ENCODE measurements around the gene LAMA2. TPM values are rescaled to one million over a fixed set of nuclear protein-coding genes. Genes with fewer than 3 reads are reported as not detected.

LAMA2 gene
- total RNA-seq, 1 donor from 2014 or later, result 185 TPM

- intact Hi-C loops (cut with micrococcal nuclease), result no loop called here
- DNase-seq, result no peak
- H3K4me3 ChIP-seq, result no peak overlapping the region
Observed at GRCh38 chr6:129552413-129552812, 669.5 kb downstream of the LAMA2 start.

DNA sequence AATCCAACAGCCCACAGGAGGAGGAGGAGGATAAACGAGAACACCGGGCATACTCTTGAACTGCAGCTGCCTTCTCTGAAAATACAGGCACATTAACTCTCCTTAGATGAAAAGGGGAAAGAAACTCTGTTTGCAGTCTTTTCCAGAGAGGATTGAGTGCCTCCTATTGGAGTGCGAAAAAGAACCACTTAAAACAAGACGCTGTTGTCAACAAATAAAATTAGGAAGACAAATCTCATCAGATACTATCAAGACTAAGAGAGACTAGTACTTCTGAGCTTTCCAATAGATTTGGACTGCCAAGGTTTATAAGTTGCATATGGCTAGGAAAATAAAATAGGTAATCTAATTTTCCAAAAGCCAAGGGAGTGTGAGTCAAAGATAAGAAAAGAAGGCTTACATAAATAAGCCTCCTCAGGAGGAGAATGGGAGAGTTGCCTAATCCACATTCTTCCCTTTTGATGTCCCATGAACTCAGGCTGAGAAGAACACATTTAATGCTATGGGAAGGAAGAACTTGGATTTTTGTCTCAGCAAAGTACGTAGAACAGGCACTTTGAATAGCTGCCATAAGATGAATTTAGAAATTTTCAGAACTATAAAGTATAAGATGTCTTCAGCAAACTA, 672.4 kb downstream of the LAMA2 start:
- H3K27ac ChIP-seq (replicated peaks), result no peak overlapping the region
- intact Hi-C loops (cut with micrococcal nuclease), result no loop called here
- no peak for TF ChIP-seq CTCF (IDR thresholded peaks at IDR 0.05; ENCODE audit: borderline replicate concordance)
- no peak overlapping the region for H3K4me3 ChIP-seq
- H3K9me3 ChIP-seq (replicated peaks), result no peaks in the 10 kb centered on the region
- no peak for DNase-seq
- no peaks in the 10 kb centered on the region for H3K36me3 ChIP-seq
- H3K4me1 ChIP-seq, result no peaks in the 10 kb centered on the region
- H3K27me3 ChIP-seq (ENCODE audit: low read depth), result no peaks in the 10 kb centered on the region

More at GRCh38 chr6:129552413-129552812, 669.5 kb downstream of the LAMA2 start:
- H3K27ac ChIP-seq (replicated peaks), result no peak overlapping the region
- no peaks in the 10 kb centered on the region for H3K9me3 ChIP-seq (replicated peaks)
- no peaks in the 10 kb centered on the region for H3K27me3 ChIP-seq (ENCODE audit: low read depth)
- H3K4me1 ChIP-seq, result no peaks in the 10 kb centered on the region
- no peak for TF ChIP-seq CTCF (IDR thresholded peaks at IDR 0.05; ENCODE audit: borderline replicate concordance)
- H3K36me3 ChIP-seq, result no peaks in the 10 kb centered on the region

- intact Hi-C loops (cut with micrococcal nuclease), result no loop called here
- TF ChIP-seq CTCF (IDR thresholded peaks at IDR 0.05; ENCODE audit: borderline replicate concordance), result no peak
- Histone ChIP-seq H3K4me3 (no peak overlapping the region), H3K9me3 (replicated peaks) (no peaks in the 10 kb centered on the region), H3K27ac (replicated peaks) (no peak overlapping the region), H3K27me3 (ENCODE audit: low read depth) (no peaks in the 10 kb centered on the region), H3K4me1 (no peaks in the 10 kb centered on the region), H3K36me3 (no peaks in the 10 kb centered on the region)
- DNase-seq, result no peak
Observed at GRCh38 chr6:129558248-129558647, 675.3 kb downstream of the LAMA2 start.

DNA sequence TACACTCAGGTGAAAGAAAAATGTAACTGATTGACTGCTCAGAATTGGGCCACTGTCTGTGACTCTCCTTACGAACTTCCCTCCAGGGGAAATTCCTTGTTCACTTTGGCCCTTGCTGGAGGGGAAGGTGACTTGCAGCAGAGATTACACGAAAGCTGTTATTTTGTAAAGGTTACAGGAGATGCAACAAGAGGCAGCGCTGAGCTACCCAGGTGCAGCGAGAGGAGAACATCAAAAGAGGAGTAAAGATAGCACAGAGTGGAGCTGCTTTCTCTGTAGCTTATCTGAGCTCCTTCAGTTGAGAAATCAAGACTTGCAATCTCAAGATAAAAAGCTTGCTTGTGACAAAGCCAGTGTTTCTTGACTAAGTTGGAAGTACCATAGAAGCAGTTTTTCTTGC, 682.4 kb downstream of the LAMA2 start:
- Histone ChIP-seq H3K36me3 (no peaks in the 10 kb centered on the region), H3K4me1 (no peaks in the 10 kb centered on the region), H3K9me3 (replicated peaks) (peaks cover under 1% of the 10 kb centered on the region), H3K27ac (replicated peaks) (no peak overlapping the region), H3K4me3 (no peak overlapping the region), H3K27me3 (ENCODE audit: low read depth) (no peaks in the 10 kb centered on the region)
- TF ChIP-seq CTCF (IDR thresholded peaks at IDR 0.05; ENCODE audit: borderline replicate concordance), result no peak
- no peak for DNase-seq
- intact Hi-C loops (cut with micrococcal nuclease), result no loop called here

- no peak for TF ChIP-seq CTCF (IDR thresholded peaks at IDR 0.05; ENCODE audit: borderline replicate concordance)
Observed at GRCh38 chr6:129565811-129566210, 682.9 kb downstream of the LAMA2 start.

More at GRCh38 chr6:129565811-129566210, 682.9 kb downstream of the LAMA2 start:
- Histone ChIP-seq H3K27me3 (ENCODE audit: low read depth) (no peaks in the 10 kb centered on the region), H3K4me1 (no peaks in the 10 kb centered on the region), H3K9me3 (replicated peaks) (peaks cover 5% of the 10 kb centered on the region), H3K4me3 (no peak overlapping the region), H3K27ac (replicated peaks) (no peak overlapping the region), H3K36me3 (no peaks in the 10 kb centered on the region)
- no peak for DNase-seq
- intact Hi-C loops (cut with micrococcal nuclease), result no loop called here
